Activated CD4-positive, alpha-beta T cell treated with anti-CD3 and anti-CD28 coated beads, Interleukin-2, amount 10 ng/mL, durations not matched to agents 24 days and 14 days (primary cell): Measurements from ENCODE around the gene ZNF138. TPM values are rescaled to one million over a fixed set of nuclear protein-coding genes. Genes with fewer than 3 reads are reported as not detected.
"Not testable (repeated sequence)": the region's sequence is repeated elsewhere in the genome, so short reads cannot be mapped to it uniquely, and the experiment has no call there.

Experiments
- DNase-seq: peaks from one replicate; pipeline ENCODE4 v3.0.0; 2022
- H3K27ac Mint-ChIP-seq: one replicate; pipeline ENCODE4 v1.8.0; 2022; ENCODE audit warnings: mild to moderate bottlenecking, mixed read lengths
- H3K27me3 Mint-ChIP-seq: one replicate; pipeline ENCODE4 v1.8.0; 2022; ENCODE audit warnings: mixed read lengths
- H3K36me3 Mint-ChIP-seq: one replicate; pipeline ENCODE4 v1.8.0; 2022; ENCODE audit warnings: low read depth, mild to moderate bottlenecking, mixed read lengths
- H3K4me1 Mint-ChIP-seq: one replicate; pipeline ENCODE4 v1.8.0; 2021; ENCODE audit warnings: mixed read lengths
- H3K4me3 Mint-ChIP-seq: one replicate; pipeline ENCODE4 v1.8.0; 2022; ENCODE audit warnings: mild to moderate bottlenecking, moderate library complexity, mixed read lengths
- H3K9me3 Mint-ChIP-seq: one replicate; pipeline ENCODE4 v1.8.0; 2021; ENCODE audit warnings: mixed read lengths
- intact Hi-C: fragments of 100-400 bp; cut with micrococcal nuclease; formaldehyde crosslinking; loops from one replicate; pipeline ENCODE4 v1.15.1; 2023
- total RNA-seq: library from RNA; stranded (reverse); gene quantifications from 2 replicates; pipeline ENCODE4 v1.2.3, GENCODE V29; 2022

ZNF138 gene
- total RNA-seq, 1 donor from 2014 or later: 8.6 TPM

- H3K36me3 Mint-ChIP-seq: peaks cover 72% of the 10 kb centered on the region
- not testable (repeated sequence) for H3K4me3 Mint-ChIP-seq, H3K27ac Mint-ChIP-seq, H3K27me3 Mint-ChIP-seq
- H3K4me1 Mint-ChIP-seq: peaks cover 15% of the 10 kb centered on the region
- peak; percentile 37 for DNase-seq
- intact Hi-C loops: loop anchor here (5.0 kb wide), 1 partner anchor 573 kb away; the partner anchor contains the start of gene ZNF92
- peaks cover 17% of the 10 kb centered on the region for H3K9me3 Mint-ChIP-seq
These were observed 4.9 kb downstream of the ZNF138 start for GRCh38 chr7:64799169-64799568.

DNA sequence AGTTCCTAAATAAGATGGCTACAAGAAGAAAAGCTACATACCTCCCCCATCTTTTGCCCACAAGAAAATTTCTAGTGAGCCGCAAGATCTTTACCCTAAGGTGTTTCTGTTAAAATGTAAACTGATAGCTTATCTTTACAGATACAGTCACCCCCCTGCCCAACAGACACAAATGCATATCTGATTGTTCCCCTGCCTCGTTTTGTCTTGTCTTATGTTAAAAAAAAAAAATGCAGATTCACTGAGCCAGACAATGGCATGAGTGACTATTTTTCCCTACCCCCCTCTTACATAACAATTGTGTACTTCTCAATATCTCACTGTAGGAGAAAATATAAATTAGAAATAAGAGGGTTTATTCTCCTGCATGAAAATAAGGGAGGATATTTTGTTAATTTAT is 8.5 kb downstream of the ZNF138 start:
- DNase-seq: peak; percentile 8
- Mint-ChIP-seq H3K27me3 (no peaks in the 10 kb centered on the region), H3K36me3 (peaks cover 73% of the 10 kb centered on the region), H3K9me3 (peaks cover 23% of the 10 kb centered on the region), H3K4me1 (peaks cover 3% of the 10 kb centered on the region), H3K4me3 (no peak overlapping the region), H3K27ac (no peak overlapping the region)
- intact Hi-C loops: no loop called here

GRCh38 chr7:64807731-64808365 is 13.6 kb downstream of the ZNF138 start:
- Mint-ChIP-seq H3K9me3 (peaks cover 6% of the 10 kb centered on the region), H3K4me1 (no peaks in the 10 kb centered on the region)

GRCh38 chr7:64811767-64812166 is 17.5 kb downstream of the ZNF138 start:
- intact Hi-C loops: no loop called here
- H3K4me3 Mint-ChIP-seq: no peak overlapping the region
- no peaks in the 10 kb centered on the region for H3K4me1 Mint-ChIP-seq
- peaks cover 40% of the 10 kb centered on the region for H3K36me3 Mint-ChIP-seq
- no peaks in the 10 kb centered on the region for H3K27me3 Mint-ChIP-seq
- no peak for DNase-seq
- peaks cover 11% of the 10 kb centered on the region for H3K9me3 Mint-ChIP-seq
- H3K27ac Mint-ChIP-seq: no peak overlapping the region

More at GRCh38 chr7:64807731-64808365, 13.6 kb downstream of the ZNF138 start:
- no peak overlapping the region for H3K27ac Mint-ChIP-seq
- intact Hi-C loops: no loop called here
- peaks cover 44% of the 10 kb centered on the region for H3K36me3 Mint-ChIP-seq
- no peak overlapping the region for H3K4me3 Mint-ChIP-seq
- DNase-seq: peak; percentile 32
- H3K27me3 Mint-ChIP-seq: no peaks in the 10 kb centered on the region

DNA sequence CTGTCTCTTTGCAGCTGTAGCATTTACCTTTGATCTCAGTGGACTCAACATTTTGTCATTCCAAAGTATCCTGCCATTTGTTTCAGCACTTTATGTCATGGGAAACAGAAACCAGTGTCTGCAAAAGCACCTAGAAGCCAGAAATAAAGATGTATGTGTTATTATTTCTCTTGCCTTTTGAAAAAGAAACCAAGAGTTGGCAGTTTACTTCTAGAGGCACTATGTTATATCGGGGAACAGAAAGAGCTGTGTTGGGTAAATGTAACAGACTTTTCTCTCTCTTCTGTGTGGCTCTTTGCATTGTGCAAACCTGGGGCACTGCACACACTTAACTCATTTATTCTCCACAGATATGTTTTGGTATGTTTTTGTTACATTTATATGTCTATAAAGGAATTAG is 36.7 kb downstream of the ZNF138 start:
- no peaks in the 10 kb centered on the region for H3K4me1 Mint-ChIP-seq
- no peak for DNase-seq
- peaks cover 39% of the 10 kb centered on the region for H3K9me3 Mint-ChIP-seq
- no peak overlapping the region for H3K4me3 Mint-ChIP-seq
- H3K27me3 Mint-ChIP-seq: no peaks in the 10 kb centered on the region
- H3K27ac Mint-ChIP-seq: no peak overlapping the region
- peaks cover 33% of the 10 kb centered on the region for H3K36me3 Mint-ChIP-seq
- intact Hi-C loops: no loop called here

GRCh38 chr7:64832136-64832535 is 37.9 kb downstream of the ZNF138 start:
- Mint-ChIP-seq H3K27ac (no peak overlapping the region), H3K9me3 (peaks cover 47% of the 10 kb centered on the region), H3K4me3 (no peak overlapping the region), H3K4me1 (no peaks in the 10 kb centered on the region), H3K36me3 (peaks cover 33% of the 10 kb centered on the region), H3K27me3 (no peaks in the 10 kb centered on the region)
- DNase-seq: no peak
- intact Hi-C loops: no loop called here

GRCh38 chr7:64834989-64835388 is 40.8 kb downstream of the ZNF138 start:
- Mint-ChIP-seq H3K4me3 (no peak overlapping the region), H3K9me3 (peaks cover 61% of the 10 kb centered on the region), H3K4me1 (no peaks in the 10 kb centered on the region), H3K27ac (no peak overlapping the region), H3K27me3 (no peaks in the 10 kb centered on the region), H3K36me3 (peaks cover 29% of the 10 kb centered on the region)
- intact Hi-C loops: no loop called here
- no peak for DNase-seq

- H3K4me1 Mint-ChIP-seq, H3K4me3 Mint-ChIP-seq, intact Hi-C loops, H3K27ac Mint-ChIP-seq, DNase-seq, H3K27me3 Mint-ChIP-seq: not testable (repeated sequence)
- H3K36me3 Mint-ChIP-seq: peaks cover 22% of the 10 kb centered on the region
- H3K9me3 Mint-ChIP-seq: peaks cover 60% of the 10 kb centered on the region
These were observed 41.6 kb downstream of the ZNF138 start for GRCh38 chr7:64835856-64836255.

- H3K4me3 Mint-ChIP-seq, H3K27me3 Mint-ChIP-seq, intact Hi-C loops, H3K27ac Mint-ChIP-seq, H3K4me1 Mint-ChIP-seq, H3K36me3 Mint-ChIP-seq, DNase-seq: not testable (repeated sequence)
- H3K9me3 Mint-ChIP-seq: peaks cover 41% of the 10 kb centered on the region
These were observed 43.8 kb downstream of the ZNF138 start for GRCh38 chr7:64838051-64838450.

GRCh38 chr7:64838691-64839090 is 44.5 kb downstream of the ZNF138 start:
- Mint-ChIP-seq H3K4me3 (no peak overlapping the region), H3K9me3 (peaks cover 41% of the 10 kb centered on the region)

DNA sequence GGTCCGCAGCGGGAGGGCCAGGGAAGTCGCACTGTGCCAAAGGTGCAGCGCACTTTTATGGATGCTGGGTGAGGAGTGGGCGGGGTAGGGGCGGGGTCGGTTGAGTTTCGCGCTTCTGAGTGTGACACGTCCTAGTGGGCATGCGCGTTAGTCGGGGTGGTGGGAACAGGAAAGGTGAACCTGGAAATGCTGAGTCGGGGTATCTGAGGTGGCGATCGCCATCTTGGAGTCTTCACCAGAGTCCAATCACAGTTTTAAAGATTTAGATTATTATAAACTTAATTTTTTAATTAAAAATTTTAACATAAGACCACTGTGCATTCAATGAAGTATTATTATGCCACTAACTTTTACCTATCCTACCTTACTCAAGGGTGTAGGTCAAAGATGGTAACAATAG is 45.7 kb downstream of the ZNF138 start:
- H3K36me3 Mint-ChIP-seq: peaks cover 6% of the 10 kb centered on the region

More at GRCh38 chr7:64838691-64839090, 44.5 kb downstream of the ZNF138 start:
- intact Hi-C loops: no loop called here
- DNase-seq: no peak
- no peaks in the 10 kb centered on the region for H3K4me1 Mint-ChIP-seq
- H3K36me3 Mint-ChIP-seq: peaks cover 6% of the 10 kb centered on the region
- no peak overlapping the region for H3K27ac Mint-ChIP-seq
- H3K27me3 Mint-ChIP-seq: no peaks in the 10 kb centered on the region

DNA sequence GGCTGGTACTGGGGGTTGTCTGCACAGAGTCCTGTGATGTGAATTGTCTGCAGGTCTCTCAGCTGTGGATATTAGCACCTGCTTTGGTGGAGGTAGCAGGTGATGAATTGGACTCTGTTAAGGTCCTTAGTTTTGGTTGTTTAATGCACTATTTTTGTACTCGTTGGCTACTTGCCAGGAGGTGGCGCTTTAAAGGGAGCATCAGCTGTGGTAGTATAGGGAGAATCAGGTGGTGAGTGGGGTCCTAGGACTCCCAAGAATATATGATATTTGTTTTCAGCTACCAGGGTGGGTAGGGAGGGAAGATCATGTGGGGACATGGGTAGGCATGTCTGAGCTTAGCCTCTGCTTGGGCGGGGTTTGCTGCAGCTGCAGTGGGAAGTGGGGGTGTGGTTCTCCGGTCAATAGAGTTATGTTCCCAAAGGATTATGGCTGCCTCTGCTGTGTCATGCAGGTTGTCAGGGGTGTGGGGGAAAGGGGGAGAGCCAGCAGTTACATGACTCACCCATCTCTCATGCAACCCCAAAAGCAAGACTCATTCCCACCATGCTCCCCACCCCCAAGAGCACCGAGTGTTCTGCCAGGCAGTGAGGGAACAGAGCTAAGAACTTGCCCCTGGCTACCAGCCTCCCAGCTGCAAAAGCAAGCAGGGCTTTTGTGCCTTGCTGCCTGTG is 55.2 kb downstream of the ZNF138 start:
- H3K27me3 Mint-ChIP-seq: no peaks in the 10 kb centered on the region
- peaks cover 17% of the 10 kb centered on the region for H3K9me3 Mint-ChIP-seq
- intact Hi-C loops: no loop called here
- no peak for DNase-seq
- H3K4me3 Mint-ChIP-seq: no peak overlapping the region
- H3K27ac Mint-ChIP-seq: no peak overlapping the region
- no peaks in the 10 kb centered on the region for H3K4me1 Mint-ChIP-seq
- no peaks in the 10 kb centered on the region for H3K36me3 Mint-ChIP-seq

More for the DNA sequence above, 45.7 kb downstream of the ZNF138 start:
- no peak overlapping the region for H3K27ac Mint-ChIP-seq
- peaks cover 36% of the 10 kb centered on the region for H3K9me3 Mint-ChIP-seq
- no peaks in the 10 kb centered on the region for H3K4me1 Mint-ChIP-seq
- DNase-seq: no peak
- H3K4me3 Mint-ChIP-seq: no peak overlapping the region
- H3K27me3 Mint-ChIP-seq: no peaks in the 10 kb centered on the region
- intact Hi-C loops: no loop called here

- no peaks in the 10 kb centered on the region for H3K4me1 Mint-ChIP-seq
- peaks cover 17% of the 10 kb centered on the region for H3K9me3 Mint-ChIP-seq
- H3K27ac Mint-ChIP-seq: no peak overlapping the region
- no peak for DNase-seq
- no peaks in the 10 kb centered on the region for H3K27me3 Mint-ChIP-seq
- no peaks in the 10 kb centered on the region for H3K36me3 Mint-ChIP-seq
- no peak overlapping the region for H3K4me3 Mint-ChIP-seq
- intact Hi-C loops: no loop called here
These were observed 55.8 kb downstream of the ZNF138 start for GRCh38 chr7:64849924-64850499.

DNA sequence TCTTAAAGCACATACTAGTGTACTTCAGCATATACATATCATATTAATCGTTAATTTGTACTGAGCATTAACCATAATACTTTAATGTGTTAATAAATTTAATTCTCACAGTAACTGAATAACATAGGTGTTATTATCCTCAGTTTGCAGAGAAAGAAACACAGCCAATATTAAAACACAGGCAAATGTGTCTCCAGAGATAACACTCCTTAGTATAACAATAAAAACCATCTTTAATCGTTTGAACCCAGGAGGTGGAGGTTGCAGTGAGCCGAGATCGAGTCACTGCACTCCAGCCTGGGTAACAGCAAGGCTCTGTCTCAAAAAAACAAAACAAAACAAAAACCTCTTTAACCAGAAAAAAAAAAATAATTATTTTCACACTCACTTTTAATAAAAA is 59.5 kb downstream of the ZNF138 start:
- H3K4me1 Mint-ChIP-seq: no peaks in the 10 kb centered on the region
- intact Hi-C loops: no loop called here
- H3K36me3 Mint-ChIP-seq: no peaks in the 10 kb centered on the region
- no peak for DNase-seq
- no peaks in the 10 kb centered on the region for H3K27me3 Mint-ChIP-seq
- no peak overlapping the region for H3K4me3 Mint-ChIP-seq
- H3K27ac Mint-ChIP-seq: no peak overlapping the region
- H3K9me3 Mint-ChIP-seq: peaks cover 8% of the 10 kb centered on the region
